ENCODE results near the gene ACAA2. TPM values are rescaled to one million over a fixed set of nuclear protein-coding genes. Genes with fewer than 3 reads are reported as not detected.

Gene ACAA2
- total RNA-seq, 1 experiment from 2014 or later: 6.5 TPM

DNA sequence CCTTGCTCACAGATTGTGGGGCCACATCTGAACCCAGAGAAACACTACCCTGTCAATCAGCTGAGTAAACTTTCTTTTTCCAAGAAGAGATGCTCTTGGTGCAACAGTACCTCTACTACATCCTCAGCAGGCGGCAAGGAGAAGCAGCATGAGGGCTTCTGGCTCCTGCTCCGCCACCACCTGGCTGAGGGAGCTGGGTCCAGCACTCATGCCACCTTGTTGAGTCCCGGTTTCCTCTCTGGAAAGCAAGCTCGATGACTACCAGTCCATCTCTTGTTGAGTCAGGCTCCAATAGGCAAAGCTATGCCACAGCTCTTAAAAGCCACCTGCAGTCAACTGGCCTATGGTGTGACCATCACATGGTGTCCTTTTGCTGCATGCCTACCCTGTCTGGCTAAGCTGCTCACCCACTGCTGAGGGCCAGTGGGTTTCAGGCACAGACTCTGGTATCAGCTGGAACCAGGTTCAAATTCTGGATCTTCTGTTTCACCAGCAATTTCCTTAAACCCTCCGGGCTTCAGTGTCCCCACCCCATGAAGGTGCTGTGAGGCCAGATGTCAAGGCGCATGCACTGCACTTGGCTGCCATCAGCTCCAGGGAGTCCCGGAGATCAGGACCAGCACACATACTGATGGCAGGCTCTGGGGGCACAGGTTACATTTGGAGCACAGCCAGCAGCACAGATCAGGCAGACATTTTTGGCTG, 42.5 kb upstream of the ACAA2 start:
- Histone ChIP-seq H3K9me3 (ENCODE audit: low read length) (no peaks in the 10 kb centered on the region), H3K9ac (ENCODE audit: low read length) (no peak overlapping the region), H3K4me2 (ENCODE audit: low read length) (no peak overlapping the region), H3K36me3 (ENCODE audit: low read depth, low read length) (no peaks in the 10 kb centered on the region), H3K27me3 (ENCODE audit: low read length) (no peaks in the 10 kb centered on the region), H3K27ac (ENCODE audit: low read length) (no peak overlapping the region), H3F3A (ENCODE audit: low read length, unreplicated experiment) (no peaks in the 10 kb centered on the region), H2AFZ (ENCODE audit: low read length) (no peak overlapping the region), H3K9me2 (replicated peaks; ENCODE audit: low read length) (no peaks in the 10 kb centered on the region), H3K79me2 (ENCODE audit: low read length) (no peaks in the 10 kb centered on the region), H3K4me3 (ENCODE audit: low read length) (no peak overlapping the region), H4K20me1 (ENCODE audit: low read length) (no peaks in the 10 kb centered on the region), H3K4me1 (ENCODE audit: insufficient read depth, low read length) (peaks cover 7% of the 10 kb centered on the region; the same call in 1 of the 2 replicates)
- POLR2A ChIA-PET (ENCODE audit: unreplicated experiment): no interaction called here
- DNase-seq (no peak), ATAC-seq (no peak)
- TF ChIP-seq EZH2 (IDR thresholded peaks at IDR 0.05; ENCODE audit: low read length, unreplicated experiment): no peak
- TF ChIP-seq, protein P1, sequence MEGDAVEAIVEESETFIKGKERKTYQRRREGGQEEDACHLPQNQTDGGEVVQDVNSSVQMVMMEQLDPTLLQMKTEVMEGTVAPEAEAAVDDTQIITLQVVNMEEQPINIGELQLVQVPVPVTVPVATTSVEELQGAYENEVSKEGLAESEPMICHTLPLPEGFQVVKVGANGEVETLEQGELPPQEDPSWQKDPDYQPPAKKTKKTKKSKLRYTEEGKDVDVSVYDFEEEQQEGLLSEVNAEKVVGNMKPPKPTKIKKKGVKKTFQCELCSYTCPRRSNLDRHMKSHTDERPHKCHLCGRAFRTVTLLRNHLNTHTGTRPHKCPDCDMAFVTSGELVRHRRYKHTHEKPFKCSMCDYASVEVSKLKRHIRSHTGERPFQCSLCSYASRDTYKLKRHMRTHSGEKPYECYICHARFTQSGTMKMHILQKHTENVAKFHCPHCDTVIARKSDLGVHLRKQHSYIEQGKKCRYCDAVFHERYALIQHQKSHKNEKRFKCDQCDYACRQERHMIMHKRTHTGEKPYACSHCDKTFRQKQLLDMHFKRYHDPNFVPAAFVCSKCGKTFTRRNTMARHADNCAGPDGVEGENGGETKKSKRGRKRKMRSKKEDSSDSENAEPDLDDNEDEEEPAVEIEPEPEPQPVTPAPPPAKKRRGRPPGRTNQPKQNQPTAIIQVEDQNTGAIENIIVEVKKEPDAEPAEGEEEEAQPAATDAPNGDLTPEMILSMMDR (conservative IDR thresholded peaks at IDR 0.05; ENCODE audit: low read depth, low read length): no peak
- TF ChIP-seq EZH2phosphoT487 (IDR thresholded peaks at IDR 0.05; ENCODE audit: borderline replicate concordance, low read length): no peak
- CTCF ChIA-PET: interaction anchor here (0.5 kb wide), 1 partner anchor 131 kb away, joined by 3 read pairs; no protein-coding TSS in a partner anchor
- no TSS peak for BruUV-seq (replicated peaks)
- intact Hi-C loops (cut with micrococcal nuclease): loop anchor here (5.0 kb wide), 1 partner anchor 59 kb away; no protein-coding TSS in a partner anchor

DNA sequence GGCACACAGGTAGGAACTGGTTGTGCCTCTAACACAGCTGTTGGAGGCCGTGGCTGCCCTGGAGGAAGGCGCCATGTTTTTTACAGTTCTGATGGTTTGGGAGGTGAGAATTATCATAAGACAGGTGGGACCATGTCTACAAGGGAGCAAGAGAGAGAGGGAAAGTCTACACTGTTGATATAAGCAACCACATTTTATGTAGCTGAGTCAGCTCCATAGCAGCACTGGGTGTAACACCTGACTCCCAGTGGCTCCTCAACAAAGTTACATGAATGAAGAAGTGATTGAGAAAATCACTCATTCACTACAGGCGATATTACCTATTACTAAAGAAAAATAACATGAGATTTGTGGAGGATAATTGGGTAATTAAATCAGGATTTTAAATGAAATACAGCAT, 41.3 kb upstream of the ACAA2 start:
- H3K36me3 ChIP-seq (ENCODE audit: low read depth, low read length): no peaks in the 10 kb centered on the region
- no peaks in the 10 kb centered on the region for H4K20me1 ChIP-seq (ENCODE audit: low read length)
- H3F3A ChIP-seq (ENCODE audit: low read length, unreplicated experiment): no peaks in the 10 kb centered on the region
- POLR2A ChIA-PET (ENCODE audit: unreplicated experiment): no interaction called here
- H3K9me3 ChIP-seq (ENCODE audit: low read length): no peaks in the 10 kb centered on the region
- intact Hi-C loops (cut with micrococcal nuclease): loop anchor here (5.0 kb wide), 1 partner anchor 57 kb away; no protein-coding TSS in a partner anchor
- TF ChIP-seq EZH2 (IDR thresholded peaks at IDR 0.05; ENCODE audit: low read length, unreplicated experiment) (no peak), EZH2phosphoT487 (IDR thresholded peaks at IDR 0.05; ENCODE audit: borderline replicate concordance, low read length) (no peak)
- TF ChIP-seq, protein P1 (conservative IDR thresholded peaks at IDR 0.05; ENCODE audit: low read depth, low read length): no peak
- no peak overlapping the region for H3K9ac ChIP-seq (ENCODE audit: low read length)
- H3K9me2 ChIP-seq (replicated peaks; ENCODE audit: low read length): no peaks in the 10 kb centered on the region
- no peak overlapping the region for H3K4me2 ChIP-seq (ENCODE audit: low read length)
- H2AFZ ChIP-seq (ENCODE audit: low read length): no peak overlapping the region
- peak; percentile 42 for DNase-seq
- H3K79me2 ChIP-seq (ENCODE audit: low read length): no peaks in the 10 kb centered on the region
- no TSS peak for BruUV-seq (replicated peaks)
- peaks cover 12% of the 10 kb centered on the region for H3K4me1 ChIP-seq (ENCODE audit: insufficient read depth, low read length)
- no peaks in the 10 kb centered on the region for H3K27me3 ChIP-seq (ENCODE audit: low read length)
- H3K27ac ChIP-seq (ENCODE audit: low read length): no peak overlapping the region
- H3K4me3 ChIP-seq (ENCODE audit: low read length): no peak overlapping the region
- CTCF ChIA-PET: no interaction called here
- ATAC-seq: no peak

DNA sequence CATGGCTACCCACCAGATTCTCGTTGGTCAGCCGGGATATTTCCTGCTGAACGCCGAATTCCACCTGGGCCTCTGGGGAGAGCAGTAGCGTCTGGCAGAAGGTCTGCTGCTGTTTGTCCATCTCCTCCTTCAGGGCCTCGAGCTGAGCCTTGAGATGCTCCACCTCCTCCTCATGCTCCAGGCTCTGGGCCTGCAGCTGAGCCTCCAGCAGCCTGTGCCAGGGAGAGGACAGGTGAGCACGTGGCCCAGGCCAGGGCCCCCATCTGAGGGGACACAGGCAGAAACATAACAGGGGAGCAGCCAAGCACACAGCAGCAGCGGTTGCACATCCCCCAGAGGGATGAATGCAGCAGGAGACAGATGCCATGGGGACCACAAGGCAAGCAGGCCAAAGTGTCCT, 40.1 kb upstream of the ACAA2 start:
- Histone ChIP-seq H3F3A (ENCODE audit: low read length, unreplicated experiment) (no peaks in the 10 kb centered on the region), H3K27ac (ENCODE audit: low read length) (no peak overlapping the region), H3K4me3 (ENCODE audit: low read length) (no peak overlapping the region), H3K9me2 (replicated peaks; ENCODE audit: low read length) (no peaks in the 10 kb centered on the region), H2AFZ (ENCODE audit: low read length) (no peak overlapping the region), H3K9ac (ENCODE audit: low read length) (no peak overlapping the region), H3K4me2 (ENCODE audit: low read length) (no peak overlapping the region), H3K4me1 (ENCODE audit: insufficient read depth, low read length) (peaks cover 19% of the 10 kb centered on the region), H3K9me3 (ENCODE audit: low read length) (no peaks in the 10 kb centered on the region), H3K27me3 (ENCODE audit: low read length) (no peaks in the 10 kb centered on the region), H4K20me1 (ENCODE audit: low read length) (no peaks in the 10 kb centered on the region), H3K79me2 (ENCODE audit: low read length) (no peaks in the 10 kb centered on the region), H3K36me3 (ENCODE audit: low read depth, low read length) (no peaks in the 10 kb centered on the region)
- ChIA-PET CTCF (no interaction called here), POLR2A (ENCODE audit: unreplicated experiment) (no interaction called here)
- TF ChIP-seq EZH2phosphoT487 (IDR thresholded peaks at IDR 0.05; ENCODE audit: borderline replicate concordance, low read length): no peak
- TF ChIP-seq, protein P1 (conservative IDR thresholded peaks at IDR 0.05; ENCODE audit: low read depth, low read length): no peak
- no peak for TF ChIP-seq EZH2 (IDR thresholded peaks at IDR 0.05; ENCODE audit: low read length, unreplicated experiment)
- no peak for ATAC-seq
- no TSS peak for BruUV-seq (replicated peaks)
- no peak for DNase-seq
- intact Hi-C loops (cut with micrococcal nuclease): no loop called here
